Tibial nerve (tissue), 4 donors: ENCODE data around the gene MYADML2.

Experiments used
- CTCF ChIP-seq, 5 experiments: fragments of 200-600 bp in 3 of 5; fragments of 450-650 bp in 2 of 5; sonication (generic) in 3 of 5; IDR thresholded peaks; one replicate each; pipeline ENCODE4 v1.5.1; 2016 to 2019; ENCODE audit warnings: antibody characterized with exemption in 5 of 5, mild to moderate bottlenecking in 3 of 5, moderate library complexity in 2 of 5
- EP300 ChIP-seq, 2 donors: sonication (generic); formaldehyde crosslinking; IDR thresholded peaks; one replicate each; pipeline ENCODE4 v1.6.1; 2017; ENCODE audit warnings: antibody characterized with exemption in 2 of 2, mild to moderate bottlenecking in 1 of 2
- POLR2A ChIP-seq, 2 donors: fragments of 450-650 bp; IDR thresholded peaks; one replicate each; pipeline ENCODE4 v1.6.1; 2017; ENCODE audit warnings: antibody characterized with exemption in 2 of 2, mild to moderate bottlenecking in 2 of 2, moderate library complexity in 2 of 2

- no peak for TF ChIP-seq CTCF (IDR thresholded peaks at IDR 0.05)
- no peak for TF ChIP-seq POLR2A (IDR thresholded peaks at IDR 0.05)
- no peak for TF ChIP-seq EP300 (IDR thresholded peaks at IDR 0.05)
These were observed 34.4 kb downstream of the MYADML2 start for GRCh38 chr17:81912441-81913309.
